WTC11 (cell line): ENCODE measurements around the gene TMC7.

ENCODE experiments used
- ATF2 ChIP-seq: sonication (generic); formaldehyde crosslinking; IDR thresholded peaks from 2 replicates; pipeline ENCODE4 v1.8.1; 2022; ENCODE audit warnings: low read depth, missing genetic modification reagents, borderline replicate concordance
- CREB1 ChIP-seq: sonication (generic); formaldehyde crosslinking; IDR thresholded peaks from 2 replicates; pipeline ENCODE4 v1.8.0; 2023; ENCODE audit warnings: mild to moderate bottlenecking, missing genetic modification reagents
- CTCF ChIP-seq: fragments of 200-600 bp; IDR thresholded peaks from 2 replicates; pipeline ENCODE4 v1.8.0; 2022; ENCODE audit warnings: antibody characterized with exemption
- E2F5 ChIP-seq: sonication (generic); formaldehyde crosslinking; IDR thresholded peaks from 2 replicates; pipeline ENCODE4 v1.8.1; 2022; ENCODE audit warnings: mild to moderate bottlenecking, moderate library complexity, missing genetic modification reagents
- ETV6 ChIP-seq: sonication (generic); formaldehyde crosslinking; IDR thresholded peaks from 2 replicates; pipeline ENCODE4 v1.8.1; 2022; ENCODE audit warnings: mild to moderate bottlenecking, missing genetic modification reagents
- IRF2 ChIP-seq: sonication (generic); formaldehyde crosslinking; IDR thresholded peaks from 2 replicates; pipeline ENCODE4 v1.8.0; 2022; ENCODE audit warnings: low read depth, missing genetic modification reagents, borderline replicate concordance
- MAX ChIP-seq: sonication (generic); formaldehyde crosslinking; IDR thresholded peaks from 2 replicates; pipeline ENCODE4 v1.8.0; 2022; ENCODE audit warnings: mild to moderate bottlenecking, missing genetic modification reagents
- NR1H2 ChIP-seq: sonication (generic); formaldehyde crosslinking; IDR thresholded peaks from 2 replicates; pipeline ENCODE4 v1.9.0; 2021; ENCODE audit warnings: mild to moderate bottlenecking, moderate library complexity, missing genetic modification reagents
- TEAD4 ChIP-seq: sonication (generic); formaldehyde crosslinking; IDR thresholded peaks from 2 replicates; pipeline ENCODE4 v1.8.0; 2022; ENCODE audit warnings: mild to moderate bottlenecking, missing genetic modification reagents
- ZNF121 ChIP-seq: sonication (generic); formaldehyde crosslinking; IDR thresholded peaks from 2 replicates; pipeline ENCODE4 v1.8.0; 2023; ENCODE audit warnings: missing genetic modification reagents

GRCh38 chr16:19014461-19014860 is 30.7 kb downstream of the TMC7 start:
- TF ChIP-seq CREB1 (no peak), ETV6 (CRISPR knock-in tag) (no peak), TEAD4 (no peak), ZNF121 (CRISPR knock-in tag) (no peak), CTCF (no peak), IRF2 (CRISPR knock-in tag) (no peak), ATF2 (CRISPR knock-in tag) (no peak), E2F5 (no peak), NR1H2 (CRISPR knock-in tag) (no peak), MAX (CRISPR knock-in tag) (no peak)
